OCI-LY1 (cell line): Measurements from ENCODE around the gene PPP1R2.

ENCODE experiments used
- H2AFZ ChIP-seq: fragments of 200-600 bp; sonication (generic), shearing (Covaris generic); 2 replicates; pipeline ENCODE4 v1.6.0; 2014; ENCODE audit warnings: antibody characterized with exemption, mild to moderate bottlenecking, low read length
- H3F3A ChIP-seq: fragments of 200-600 bp; sonication (generic), shearing (Covaris generic); 2 replicates; pipeline ENCODE4 v1.6.0; 2014; ENCODE audit warnings: mild to moderate bottlenecking, antibody characterized with exemption, low read length, moderate library complexity; ENCODE audit not compliant: insufficient read depth
- H3K27ac ChIP-seq: fragments of 200-600 bp; sonication (generic); 2 replicates; pipeline ENCODE4 v1.5.1; 2014; ENCODE audit warnings: low read length, mixed run types, mild to moderate bottlenecking, low read depth; ENCODE audit not compliant: poor library complexity, severe bottlenecking
- H3K27me3 ChIP-seq: fragments of 200-600 bp; sonication (generic); 2 replicates; pipeline ENCODE4 v1.6.0; 2014; ENCODE audit warnings: antibody characterized with exemption, mild to moderate bottlenecking, low read length, moderate library complexity; ENCODE audit not compliant: insufficient read depth
- H3K36me3 ChIP-seq: fragments of 200-600 bp; sonication (generic); 2 replicates; pipeline ENCODE4 v1.6.1; 2014; ENCODE audit warnings: mild to moderate bottlenecking, antibody characterized with exemption, low read length, moderate library complexity, mixed read lengths; ENCODE audit not compliant: insufficient read depth
- H3K4me1 ChIP-seq: fragments of 200-600 bp; sonication (generic); 2 replicates; pipeline ENCODE4 v1.5.1; 2014; ENCODE audit warnings: mild to moderate bottlenecking, low read length, moderate library complexity; ENCODE audit not compliant: insufficient read depth, severe bottlenecking
- H3K4me2 ChIP-seq: fragments of 200-600 bp; sonication (generic), shearing (Covaris generic); 2 replicates; pipeline ENCODE4 v1.6.1; 2014; ENCODE audit warnings: low read length
- H3K4me3 ChIP-seq: fragments of 200-600 bp; sonication (generic); 2 replicates; pipeline ENCODE4 v1.5.1; 2014; ENCODE audit warnings: low read length, low read depth, mild to moderate bottlenecking, mixed read lengths; ENCODE audit not compliant: poor library complexity, severe bottlenecking
- H3K79me2 ChIP-seq: fragments of 200-600 bp; shearing (Covaris generic); 2 replicates; pipeline ENCODE4 v1.6.1; 2016; ENCODE audit warnings: mixed run types, low read length, mixed read lengths; ENCODE audit not compliant: insufficient read depth
- H3K9ac ChIP-seq: fragments of 200-600 bp; sonication (generic), shearing (Covaris generic); 2 replicates; pipeline ENCODE4 v1.6.1; 2014; ENCODE audit warnings: mild to moderate bottlenecking, low read length, mixed read lengths
- H3K9me2 ChIP-seq: fragments of 200-600 bp; sonication (generic), shearing (Covaris generic); 2 replicates; pipeline ENCODE4 v1.6.1; 2014; ENCODE audit warnings: low read depth, mild to moderate bottlenecking, low read length, mixed read lengths
- H3K9me3 ChIP-seq: fragments of 200-600 bp; shearing (Covaris generic); 2 replicates; pipeline ENCODE4 v1.6.1; 2014; ENCODE audit warnings: low read length, mixed read lengths
- H4K20me1 ChIP-seq: fragments of 200-600 bp; sonication (generic), shearing (Covaris generic); 2 replicates; pipeline ENCODE4 v1.6.0; 2016; ENCODE audit warnings: mild to moderate bottlenecking, low read length; ENCODE audit not compliant: insufficient read depth
- EZH2 ChIP-seq: fragments of 200-600 bp; sonication (generic), shearing (Covaris generic); IDR thresholded peaks from 2 replicates; pipeline ENCODE4 v1.8.0; 2017; ENCODE audit warnings: borderline replicate concordance, mixed run types, mild to moderate bottlenecking, antibody characterized with exemption, low read length, moderate library complexity, mixed read lengths
- TF ChIP-seq, protein P1 (sequence below): fragments of 200-600 bp; sonication (generic), shearing (Covaris generic); IDR thresholded peaks from 2 replicates; pipeline ENCODE4 v1.5.1; 2017; ENCODE audit warnings: mild to moderate bottlenecking, antibody characterized with exemption, low read length, moderate library complexity, mixed read lengths

PPP1R2 gene

DNA sequence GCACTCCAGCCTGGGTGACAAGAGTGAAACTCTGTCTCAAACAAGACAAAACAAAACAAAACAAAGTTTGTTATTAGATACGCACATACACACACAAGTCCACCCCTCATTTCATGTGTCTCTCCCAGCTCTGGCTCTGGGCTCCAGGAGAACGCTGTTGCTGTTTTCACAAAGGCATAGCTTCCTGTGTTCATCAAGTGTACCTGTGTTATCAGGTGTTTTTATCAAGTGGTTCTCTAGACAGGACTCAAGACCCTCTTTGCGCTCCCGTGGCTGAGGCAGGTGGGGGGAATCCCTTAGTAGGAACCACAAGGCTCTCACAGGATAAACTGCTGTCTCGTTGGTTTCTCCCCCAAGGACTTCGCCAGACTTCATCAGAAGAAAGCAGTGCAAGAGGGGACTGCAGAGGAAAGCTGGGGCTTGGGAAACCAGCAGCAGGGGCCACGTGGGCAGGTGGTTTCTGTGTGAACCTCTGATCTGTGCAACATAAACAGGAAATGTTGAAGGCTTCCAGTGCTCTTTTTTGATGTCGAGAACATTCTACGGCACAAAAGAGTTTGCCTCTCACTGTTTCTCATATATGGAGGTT, 6.9 kb upstream of the PPP1R2 start:
- H2AFZ ChIP-seq: peak overlapping the region; percentile 55

GRCh38 chr3:195548987-195549386, 5.9 kb upstream of the PPP1R2 start:
- Histone ChIP-seq H3K4me1 (peaks cover 23% of the 10 kb centered on the region), H4K20me1 (no peaks in the 10 kb centered on the region), H3K4me3 (no peak overlapping the region), H3K36me3 (no peaks in the 10 kb centered on the region), H3F3A (no peaks in the 10 kb centered on the region), H3K9me3 (no peaks in the 10 kb centered on the region), H2AFZ (no peak overlapping the region), H3K4me2 (no peak overlapping the region), H3K9ac (no peak overlapping the region), H3K79me2 (no peaks in the 10 kb centered on the region), H3K9me2 (no peaks in the 10 kb centered on the region), H3K27ac (no peak overlapping the region), H3K27me3 (peaks cover 4% of the 10 kb centered on the region)
- TF ChIP-seq EZH2: no peak
- TF ChIP-seq, protein P1, sequence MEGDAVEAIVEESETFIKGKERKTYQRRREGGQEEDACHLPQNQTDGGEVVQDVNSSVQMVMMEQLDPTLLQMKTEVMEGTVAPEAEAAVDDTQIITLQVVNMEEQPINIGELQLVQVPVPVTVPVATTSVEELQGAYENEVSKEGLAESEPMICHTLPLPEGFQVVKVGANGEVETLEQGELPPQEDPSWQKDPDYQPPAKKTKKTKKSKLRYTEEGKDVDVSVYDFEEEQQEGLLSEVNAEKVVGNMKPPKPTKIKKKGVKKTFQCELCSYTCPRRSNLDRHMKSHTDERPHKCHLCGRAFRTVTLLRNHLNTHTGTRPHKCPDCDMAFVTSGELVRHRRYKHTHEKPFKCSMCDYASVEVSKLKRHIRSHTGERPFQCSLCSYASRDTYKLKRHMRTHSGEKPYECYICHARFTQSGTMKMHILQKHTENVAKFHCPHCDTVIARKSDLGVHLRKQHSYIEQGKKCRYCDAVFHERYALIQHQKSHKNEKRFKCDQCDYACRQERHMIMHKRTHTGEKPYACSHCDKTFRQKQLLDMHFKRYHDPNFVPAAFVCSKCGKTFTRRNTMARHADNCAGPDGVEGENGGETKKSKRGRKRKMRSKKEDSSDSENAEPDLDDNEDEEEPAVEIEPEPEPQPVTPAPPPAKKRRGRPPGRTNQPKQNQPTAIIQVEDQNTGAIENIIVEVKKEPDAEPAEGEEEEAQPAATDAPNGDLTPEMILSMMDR: no peak

More for the DNA sequence above, 6.9 kb upstream of the PPP1R2 start:
- Histone ChIP-seq H3K27ac (peak overlapping the region; percentile 64), H3F3A (no peaks in the 10 kb centered on the region), H3K27me3 (no peaks in the 10 kb centered on the region), H3K9me2 (no peaks in the 10 kb centered on the region), H3K9ac (peak overlapping the region; percentile 26; the same call in 1 of the 2 replicates), H3K4me1 (peaks cover 22% of the 10 kb centered on the region), H4K20me1 (no peaks in the 10 kb centered on the region), H3K36me3 (no peaks in the 10 kb centered on the region), H3K4me2 (peak overlapping the region; percentile 46), H3K9me3 (no peaks in the 10 kb centered on the region), H3K79me2 (no peaks in the 10 kb centered on the region), H3K4me3 (no peak overlapping the region)
- TF ChIP-seq, protein P1: no peak
- no peak for TF ChIP-seq EZH2

DNA sequence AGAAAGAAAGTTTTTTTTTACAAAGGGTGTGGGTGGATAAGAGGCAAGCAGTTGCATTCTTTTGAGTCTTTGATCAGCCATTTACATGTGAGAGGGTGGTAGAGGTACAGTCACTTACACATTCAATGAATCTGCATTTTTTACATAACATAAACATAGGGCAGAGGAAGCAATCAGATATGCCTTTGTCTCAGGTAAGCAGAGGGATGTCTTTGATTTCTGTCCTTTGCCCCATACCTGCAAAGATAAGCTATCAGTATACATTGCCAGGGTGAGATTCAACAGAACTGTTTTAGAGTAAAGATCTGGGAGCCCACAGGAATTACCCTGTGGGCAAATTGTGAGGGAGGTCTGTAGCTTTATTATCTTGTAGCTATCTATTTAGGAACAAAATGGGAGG, 5.4 kb upstream of the PPP1R2 start:
- Histone ChIP-seq H3K4me2 (no peak overlapping the region), H3K9me2 (no peaks in the 10 kb centered on the region), H3K9ac (no peak overlapping the region), H3K27me3 (peaks cover 8% of the 10 kb centered on the region), H3K36me3 (no peaks in the 10 kb centered on the region), H3K9me3 (no peaks in the 10 kb centered on the region), H2AFZ (no peak overlapping the region), H3K27ac (no peak overlapping the region), H3K4me1 (peaks cover 28% of the 10 kb centered on the region), H3F3A (no peaks in the 10 kb centered on the region), H4K20me1 (no peaks in the 10 kb centered on the region), H3K4me3 (no peak overlapping the region), H3K79me2 (no peaks in the 10 kb centered on the region)
- TF ChIP-seq, protein P1: no peak
- no peak for TF ChIP-seq EZH2
